Body of pancreas (tissue), 4 donors: ENCODE results near the gene ULK4.

Experiments used
- POLR2A ChIP-seq, 3 donors: fragments of 450-650 bp; IDR thresholded peaks; one replicate each; pipeline ENCODE4 v1.6.1; 2016; ENCODE audit warnings: antibody characterized with exemption in 3 of 3, mild to moderate bottlenecking in 2 of 3
- TF ChIP-seq, protein P1 (sequence below), 7 experiments: fragments of 450-650 bp in 4 of 7; fragments of 200-600 bp in 3 of 7; sonication (generic) in 3 of 7; IDR thresholded peaks; one replicate each; pipeline ENCODE4 v1.5.1; 2016 to 2019; ENCODE audit warnings: antibody characterized with exemption in 7 of 7

DNA sequence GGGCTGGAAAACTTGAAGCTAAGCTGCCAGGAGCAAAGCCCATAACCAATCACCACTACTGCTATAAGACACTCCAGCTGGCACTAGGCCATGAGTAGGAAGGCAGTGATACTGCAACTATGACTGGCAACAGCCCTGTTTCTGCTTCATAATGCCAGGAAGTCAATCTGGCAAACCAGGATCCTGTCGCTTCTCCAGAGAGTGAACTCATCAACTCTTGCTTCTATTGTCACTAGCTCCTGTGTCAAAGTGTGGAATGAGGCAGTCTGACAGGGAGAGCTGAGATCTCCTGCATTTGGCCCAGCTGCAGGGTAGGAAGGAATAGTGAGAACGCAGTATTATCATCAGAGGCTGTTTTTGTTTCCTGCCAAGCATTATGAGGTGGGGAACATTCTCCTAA, 657.3 kb downstream of the ULK4 start:
- TF ChIP-seq, protein P1, sequence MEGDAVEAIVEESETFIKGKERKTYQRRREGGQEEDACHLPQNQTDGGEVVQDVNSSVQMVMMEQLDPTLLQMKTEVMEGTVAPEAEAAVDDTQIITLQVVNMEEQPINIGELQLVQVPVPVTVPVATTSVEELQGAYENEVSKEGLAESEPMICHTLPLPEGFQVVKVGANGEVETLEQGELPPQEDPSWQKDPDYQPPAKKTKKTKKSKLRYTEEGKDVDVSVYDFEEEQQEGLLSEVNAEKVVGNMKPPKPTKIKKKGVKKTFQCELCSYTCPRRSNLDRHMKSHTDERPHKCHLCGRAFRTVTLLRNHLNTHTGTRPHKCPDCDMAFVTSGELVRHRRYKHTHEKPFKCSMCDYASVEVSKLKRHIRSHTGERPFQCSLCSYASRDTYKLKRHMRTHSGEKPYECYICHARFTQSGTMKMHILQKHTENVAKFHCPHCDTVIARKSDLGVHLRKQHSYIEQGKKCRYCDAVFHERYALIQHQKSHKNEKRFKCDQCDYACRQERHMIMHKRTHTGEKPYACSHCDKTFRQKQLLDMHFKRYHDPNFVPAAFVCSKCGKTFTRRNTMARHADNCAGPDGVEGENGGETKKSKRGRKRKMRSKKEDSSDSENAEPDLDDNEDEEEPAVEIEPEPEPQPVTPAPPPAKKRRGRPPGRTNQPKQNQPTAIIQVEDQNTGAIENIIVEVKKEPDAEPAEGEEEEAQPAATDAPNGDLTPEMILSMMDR (IDR thresholded peaks at IDR 0.05), result no peak
- no peak for TF ChIP-seq POLR2A (IDR thresholded peaks at IDR 0.05)
